ENCODE measurements around the gene GABRD.

The GABRD gene

GRCh38 chr1:2050793-2051682 lies 31.9 kb downstream of the GABRD start:
- DNase-seq = no peak

GRCh38 chr1:2052054-2052679 lies 33.0 kb downstream of the GABRD start:
- no peak for DNase-seq

GRCh38 chr1:2052756-2053155 lies 33.6 kb downstream of the GABRD start:
- DNase-seq = no peak

- DNase-seq = no peak
Observed at GRCh38 chr1:2053217-2053616, 34.1 kb downstream of the GABRD start.

GRCh38 chr1:2053784-2054376 lies 34.7 kb downstream of the GABRD start:
- no peak for DNase-seq

GRCh38 chr1:2054560-2054959 lies 35.4 kb downstream of the GABRD start:
- DNase-seq = no peak

- DNase-seq = no peak
Observed at GRCh38 chr1:2055911-2056575, 36.9 kb downstream of the GABRD start.

GRCh38 chr1:2056955-2057590 lies 37.9 kb downstream of the GABRD start:
- no peak for DNase-seq

- no peak for DNase-seq
Observed at GRCh38 chr1:2059290-2059953, 40.3 kb downstream of the GABRD start.

- DNase-seq = peak in 2 of 51 donors; percentile 7 to 17
Observed at GRCh38 chr1:2060072-2060471, 40.9 kb downstream of the GABRD start.

GRCh38 chr1:2060535-2060934 lies 41.4 kb downstream of the GABRD start:
- no peak for DNase-seq

GRCh38 chr1:2061065-2061778 lies 42.1 kb downstream of the GABRD start:
- DNase-seq = no peak

GRCh38 chr1:2065699-2066098 lies 46.6 kb downstream of the GABRD start:
- no peak for DNase-seq

- DNase-seq = no peak
Observed at GRCh38 chr1:2067393-2067792, 48.2 kb downstream of the GABRD start.

- no peak for DNase-seq
Observed at GRCh38 chr1:2067981-2068380, 48.8 kb downstream of the GABRD start.

- DNase-seq = no peak
Observed at GRCh38 chr1:2068951-2069350, 49.8 kb downstream of the GABRD start.

- no peak for DNase-seq
Observed at GRCh38 chr1:2070016-2070415, 50.9 kb downstream of the GABRD start.

GRCh38 chr1:2070800-2071530 lies 51.8 kb downstream of the GABRD start:
- no peak for DNase-seq

GRCh38 chr1:2072109-2072806 lies 53.1 kb downstream of the GABRD start:
- no peak for DNase-seq

All from hypothalamus (tissue), 51 donors.